ENCODE measurements around the gene RASSF5.

The RASSF5 gene

GRCh38 chr1:206551986-206552326 is 44.6 kb downstream of the RASSF5 start:
- DNase-seq = no peak

GRCh38 chr1:206554211-206554610 is 46.9 kb downstream of the RASSF5 start:
- DNase-seq = no peak

GRCh38 chr1:206554701-206555472 is 47.6 kb downstream of the RASSF5 start:
- no peak for DNase-seq

- peak; percentile 49 for DNase-seq
Measured at GRCh38 chr1:206555473-206555935, 48.2 kb downstream of the RASSF5 start.

DNA sequence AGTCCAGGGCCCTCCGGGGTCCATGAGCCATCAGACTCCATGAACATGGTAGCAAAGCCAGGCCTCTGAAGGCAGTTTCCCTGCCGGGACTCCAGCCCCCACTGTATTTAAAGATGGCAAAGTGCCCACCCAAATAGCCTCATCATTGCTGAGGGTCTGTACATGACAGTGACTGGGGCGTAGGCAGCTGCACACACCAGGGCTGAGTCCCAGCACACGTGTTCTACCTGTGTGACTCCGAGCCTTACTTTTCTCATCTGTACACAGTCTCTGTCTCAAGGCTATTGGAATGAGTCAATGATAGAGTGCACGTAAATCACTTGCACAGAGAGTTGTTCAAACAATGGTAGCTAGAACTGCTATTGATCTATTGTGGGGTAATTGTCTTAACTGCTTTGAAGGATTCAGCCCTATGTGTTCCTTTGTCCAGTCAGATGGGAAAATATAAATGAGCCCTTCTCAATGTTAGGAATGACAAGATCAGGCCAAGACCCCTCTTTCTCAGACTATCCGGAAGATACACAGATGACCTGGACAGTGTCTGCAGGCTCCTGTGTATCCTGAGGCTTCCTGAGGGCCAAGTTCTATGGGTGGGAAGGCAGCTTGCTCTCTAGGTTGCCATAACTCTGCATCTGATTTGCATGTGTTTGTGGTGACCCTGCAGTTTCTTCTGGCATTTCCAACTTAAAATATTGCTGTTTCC is 48.9 kb downstream of the RASSF5 start:
- no peak for DNase-seq

- peak; percentile 84 for DNase-seq
Measured at GRCh38 chr1:206556750-206557635, 49.7 kb downstream of the RASSF5 start.

GRCh38 chr1:206557636-206558473 is 50.5 kb downstream of the RASSF5 start:
- DNase-seq = no peak

DNA sequence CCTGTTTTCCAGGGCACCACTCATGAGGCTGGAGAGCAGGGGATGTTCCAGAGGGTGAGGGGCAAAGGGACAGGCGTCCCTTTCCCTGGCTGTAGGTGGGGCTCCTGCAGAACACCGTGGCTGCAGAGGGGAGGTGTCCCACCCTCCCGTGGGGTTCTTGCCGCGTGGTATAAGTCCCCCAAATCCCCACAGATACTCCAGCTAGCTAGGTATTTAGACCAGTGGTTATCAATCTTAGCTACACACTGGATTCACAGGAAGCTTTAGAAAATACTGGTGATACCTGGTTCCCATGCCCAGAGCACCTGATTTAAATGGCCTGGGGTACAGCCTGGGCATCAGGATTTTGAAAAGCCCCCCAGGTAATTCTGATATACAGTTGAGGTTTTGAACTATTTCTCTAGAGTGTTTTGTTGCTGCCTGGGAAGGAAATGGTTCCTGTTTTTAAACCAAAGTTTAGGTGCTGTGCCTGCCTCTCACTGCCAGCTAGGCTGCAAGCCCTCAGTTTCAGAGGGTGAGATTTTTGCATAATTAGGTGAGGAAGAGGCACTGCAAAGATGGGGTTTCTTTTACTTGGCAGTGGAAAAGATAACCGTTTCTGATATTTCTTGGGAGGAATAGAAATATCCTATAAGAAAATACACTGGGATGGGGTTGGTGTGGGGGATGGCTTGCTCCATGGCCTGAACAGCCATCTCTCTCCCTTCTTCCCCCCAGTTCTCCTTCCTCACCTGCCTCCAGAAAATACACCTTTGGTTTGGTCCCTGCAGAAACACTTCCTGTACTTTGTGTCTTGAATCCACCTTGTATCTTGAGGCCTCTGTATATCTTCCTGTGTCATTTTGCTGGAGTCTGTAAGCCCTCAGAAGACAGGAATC is 51.7 kb downstream of the RASSF5 start:
- DNase-seq = no peak

GRCh38 chr1:206559672-206559995 is 52.3 kb downstream of the RASSF5 start:
- no peak for DNase-seq

GRCh38 chr1:206560007-206560716 is 52.8 kb downstream of the RASSF5 start:
- DNase-seq = no peak

DNA sequence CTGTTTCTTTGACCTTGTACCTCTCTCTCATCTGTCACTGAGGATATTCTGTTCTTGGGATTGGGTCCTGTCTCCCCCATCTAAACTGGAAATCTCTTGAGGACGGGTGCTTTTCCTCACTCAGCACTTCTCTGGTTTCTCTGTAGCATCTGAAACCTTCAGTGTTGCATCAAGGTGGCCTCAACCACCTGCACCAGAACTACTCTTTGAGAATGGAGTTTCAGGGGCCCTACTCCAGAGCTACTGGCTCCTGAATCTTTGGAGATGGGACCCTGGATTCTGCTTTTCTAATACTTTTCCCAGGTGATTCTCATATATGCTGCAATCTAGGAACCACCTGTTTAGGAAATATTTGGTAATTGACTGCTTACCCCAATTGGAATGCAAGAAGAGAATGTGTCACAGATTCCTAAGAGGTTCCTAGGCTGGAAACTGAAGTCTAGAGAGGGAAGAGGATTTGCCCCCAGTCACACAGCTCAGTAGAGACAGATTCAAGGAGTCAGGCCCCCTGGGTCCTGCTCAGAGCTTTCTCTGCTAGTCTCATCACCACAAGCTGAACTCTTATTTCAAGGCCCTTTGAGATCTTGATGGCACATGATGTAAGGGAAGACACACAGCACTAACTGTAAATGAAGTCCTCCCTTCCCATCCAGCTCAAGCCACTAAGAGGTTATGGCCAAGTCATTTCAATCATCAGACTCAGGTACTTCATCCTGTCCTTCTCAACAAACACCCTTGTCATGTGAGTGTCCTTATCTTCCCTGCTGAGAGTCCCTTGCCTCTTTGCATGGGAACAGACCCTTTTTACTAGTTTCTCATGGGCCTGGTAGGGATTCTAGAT is 56.3 kb downstream of the RASSF5 start:
- no peak for DNase-seq

DNA sequence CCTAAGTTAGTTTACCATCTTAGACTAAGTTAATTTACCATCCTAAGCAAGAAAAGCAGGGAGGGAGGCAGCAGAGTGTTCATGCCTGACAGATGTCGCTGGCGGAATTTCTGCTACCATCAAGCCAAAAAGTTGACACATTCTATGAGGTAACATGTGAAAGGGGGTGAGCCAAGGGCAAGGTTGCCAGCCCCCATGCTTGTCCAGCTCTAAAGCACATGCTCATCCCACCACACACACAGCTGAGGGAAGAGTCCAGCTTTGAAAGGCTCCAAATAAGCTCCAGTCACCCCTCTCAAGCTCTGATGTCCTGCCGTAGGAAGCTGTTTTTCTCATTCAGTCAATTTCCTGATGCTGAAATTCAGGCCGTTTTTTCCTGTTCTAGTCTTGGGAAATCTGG is 58.7 kb downstream of the RASSF5 start:
- DNase-seq = no peak

- no peak for DNase-seq
Measured at GRCh38 chr1:206566999-206567398, 59.7 kb downstream of the RASSF5 start.

DNA sequence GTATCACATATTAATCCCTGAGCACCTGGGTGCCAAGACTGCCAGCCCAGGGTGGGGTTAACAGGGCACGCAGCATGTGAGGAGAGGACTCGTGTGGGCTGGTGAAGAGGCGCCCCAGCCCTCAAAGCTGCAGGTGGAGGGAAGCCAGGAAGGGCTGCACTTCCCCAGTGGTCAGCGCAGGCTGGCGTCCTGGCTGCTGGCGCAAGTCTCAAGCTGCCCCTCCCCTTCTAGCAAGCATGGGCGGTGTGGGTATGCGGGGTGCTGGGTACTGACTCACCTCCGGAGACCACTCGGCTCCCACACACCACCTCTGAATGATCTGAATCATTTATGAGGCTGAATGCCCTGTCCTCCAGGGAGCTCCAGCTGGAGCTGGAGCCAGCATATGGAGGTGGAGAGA is 60.9 kb downstream of the RASSF5 start:
- no peak for DNase-seq

- no peak for DNase-seq
Measured at GRCh38 chr1:206568779-206569352, 61.5 kb downstream of the RASSF5 start.

DNA sequence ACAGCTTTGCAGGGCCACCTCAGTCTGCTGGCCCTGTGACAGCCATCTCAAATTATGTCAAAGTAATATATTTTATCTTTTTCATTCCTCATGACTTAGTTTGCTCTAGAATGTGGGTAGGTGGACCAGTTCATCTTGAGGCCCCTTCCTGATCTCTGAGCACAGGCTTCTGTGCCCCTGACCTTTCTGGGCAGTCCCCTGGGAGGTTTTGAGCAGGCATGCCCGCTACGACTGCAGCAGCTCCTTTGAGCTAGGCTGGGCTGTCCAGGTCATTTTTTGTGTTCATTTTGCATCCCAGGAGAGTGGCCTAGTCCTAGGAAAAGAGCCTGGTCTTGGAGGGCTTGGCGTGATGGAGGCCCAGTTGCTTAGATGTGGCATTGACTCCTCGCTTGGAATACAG is 62.2 kb downstream of the RASSF5 start:
- no peak for DNase-seq

- no peak for DNase-seq
Measured at GRCh38 chr1:206570529-206570928, 63.2 kb downstream of the RASSF5 start.

GRCh38 chr1:206572835-206573234 is 65.5 kb downstream of the RASSF5 start:
- DNase-seq = no peak

- no peak for DNase-seq
Measured at GRCh38 chr1:206573319-206573718, 66.0 kb downstream of the RASSF5 start.

- DNase-seq = no peak
Measured at GRCh38 chr1:206573762-206574161, 66.4 kb downstream of the RASSF5 start.

Measured in femur (tissue), 1 donor.